Measurements from ENCODE around the gene MYRIP. TPM values are rescaled to one million over a fixed set of nuclear protein-coding genes. Genes with fewer than 3 reads are reported as not detected.

Gene MYRIP
- total RNA-seq, 2 donors from 2014 or later: 4.2 to 7.1 TPM

DNA sequence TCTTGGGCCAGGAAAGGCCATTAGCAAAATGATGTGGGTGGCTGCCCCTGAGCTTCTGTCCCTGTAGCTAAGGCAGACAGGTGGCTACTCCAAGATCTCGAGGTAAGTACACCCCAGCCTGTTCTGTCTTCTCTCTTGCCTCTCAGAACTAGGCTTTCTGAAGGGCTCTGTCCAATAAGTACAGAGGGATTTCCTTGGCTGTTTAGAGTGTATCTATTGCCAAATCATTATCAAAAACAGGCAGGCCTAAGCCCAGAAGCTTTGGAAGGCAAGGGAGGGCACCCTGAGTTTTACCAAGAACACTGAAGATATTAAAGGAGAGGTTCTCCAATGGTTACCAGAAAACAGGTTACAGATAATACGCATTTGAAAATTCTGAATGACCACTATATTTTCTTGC, 156.6 kb downstream of the MYRIP start:
- no peaks in the 10 kb centered on the region for H3K27me3 ChIP-seq
- H3K4me3 ChIP-seq: no peak overlapping the region
- DNase-seq (ENCODE audit: low spot score): no peak
- no peaks in the 10 kb centered on the region for H3K36me3 ChIP-seq
- peaks cover 0 to 5% of the 10 kb centered on the region in 2 donors for H3K9me3 ChIP-seq
- peaks cover 0 to 19% of the 10 kb centered on the region in 2 donors for H3K4me1 ChIP-seq
- H3K27ac ChIP-seq: no peak overlapping the region
- TF ChIP-seq, protein P1, sequence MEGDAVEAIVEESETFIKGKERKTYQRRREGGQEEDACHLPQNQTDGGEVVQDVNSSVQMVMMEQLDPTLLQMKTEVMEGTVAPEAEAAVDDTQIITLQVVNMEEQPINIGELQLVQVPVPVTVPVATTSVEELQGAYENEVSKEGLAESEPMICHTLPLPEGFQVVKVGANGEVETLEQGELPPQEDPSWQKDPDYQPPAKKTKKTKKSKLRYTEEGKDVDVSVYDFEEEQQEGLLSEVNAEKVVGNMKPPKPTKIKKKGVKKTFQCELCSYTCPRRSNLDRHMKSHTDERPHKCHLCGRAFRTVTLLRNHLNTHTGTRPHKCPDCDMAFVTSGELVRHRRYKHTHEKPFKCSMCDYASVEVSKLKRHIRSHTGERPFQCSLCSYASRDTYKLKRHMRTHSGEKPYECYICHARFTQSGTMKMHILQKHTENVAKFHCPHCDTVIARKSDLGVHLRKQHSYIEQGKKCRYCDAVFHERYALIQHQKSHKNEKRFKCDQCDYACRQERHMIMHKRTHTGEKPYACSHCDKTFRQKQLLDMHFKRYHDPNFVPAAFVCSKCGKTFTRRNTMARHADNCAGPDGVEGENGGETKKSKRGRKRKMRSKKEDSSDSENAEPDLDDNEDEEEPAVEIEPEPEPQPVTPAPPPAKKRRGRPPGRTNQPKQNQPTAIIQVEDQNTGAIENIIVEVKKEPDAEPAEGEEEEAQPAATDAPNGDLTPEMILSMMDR (IDR thresholded peaks at IDR 0.05): no peak

DNA sequence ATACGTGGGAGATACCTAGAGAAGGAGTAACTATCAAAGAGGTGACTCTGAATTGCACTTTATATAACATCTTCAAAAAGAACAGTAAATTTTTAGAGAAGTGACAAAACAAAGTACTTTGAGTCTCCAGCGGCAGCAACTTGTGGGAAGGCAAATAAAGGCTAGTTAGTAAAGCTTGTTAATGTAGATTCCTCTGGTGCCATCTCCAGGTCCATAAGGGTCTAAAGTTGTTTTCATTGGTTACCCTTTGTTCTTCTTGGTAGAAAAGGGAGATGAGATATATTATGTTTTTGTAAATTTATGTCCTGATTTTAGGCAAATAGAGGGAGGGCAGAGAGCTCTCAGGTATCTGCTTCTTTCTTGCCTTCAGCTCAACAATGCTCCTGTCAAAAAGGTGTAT, 161.6 kb downstream of the MYRIP start:
- Histone ChIP-seq H3K4me3 (no peak overlapping the region), H3K36me3 (no peaks in the 10 kb centered on the region), H3K27ac (no peak overlapping the region), H3K9me3 (peaks cover 0 to 5% of the 10 kb centered on the region in 2 donors), H3K4me1 (no peaks in the 10 kb centered on the region), H3K27me3 (no peaks in the 10 kb centered on the region)
- DNase-seq (ENCODE audit: low spot score): no peak
- TF ChIP-seq, protein P1 (IDR thresholded peaks at IDR 0.05): no peak

DNA sequence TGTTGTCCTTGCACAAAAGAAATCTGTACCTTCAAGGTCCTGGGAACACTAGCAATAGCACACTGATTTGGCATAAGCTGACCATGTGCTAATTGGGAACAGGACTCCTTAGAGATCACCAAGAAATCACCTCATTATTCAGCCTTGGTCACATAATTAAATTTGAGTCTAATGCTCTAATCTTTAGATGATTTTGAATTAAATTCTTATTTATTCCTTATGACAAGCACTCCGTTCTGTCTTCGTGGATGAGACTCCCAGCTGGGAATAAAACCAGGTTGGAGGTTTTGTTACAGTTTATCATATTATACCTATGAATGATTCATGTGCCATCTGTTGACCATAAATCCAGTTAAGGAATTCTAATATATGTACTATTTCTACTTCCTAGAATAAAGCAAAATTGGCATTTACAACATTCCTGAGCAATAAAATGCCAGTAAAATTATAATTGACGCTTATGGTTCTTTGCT, 162.2 kb downstream of the MYRIP start:
- Histone ChIP-seq H3K27me3 (no peaks in the 10 kb centered on the region), H3K4me1 (no peaks in the 10 kb centered on the region), H3K4me3 (no peak overlapping the region), H3K9me3 (peaks cover 0 to 9% of the 10 kb centered on the region in 2 donors), H3K36me3 (no peaks in the 10 kb centered on the region), H3K27ac (no peak overlapping the region)
- no peak for DNase-seq (ENCODE audit: low spot score)
- TF ChIP-seq, protein P1 (IDR thresholded peaks at IDR 0.05): no peak

GRCh38 chr3:39972508-39972907, 163.1 kb downstream of the MYRIP start:
- Histone ChIP-seq H3K27ac (no peak overlapping the region), H3K4me3 (no peak overlapping the region), H3K9me3 (peaks cover 0 to 10% of the 10 kb centered on the region in 2 donors), H3K4me1 (no peaks in the 10 kb centered on the region), H3K27me3 (no peaks in the 10 kb centered on the region), H3K36me3 (no peaks in the 10 kb centered on the region)
- no peak for DNase-seq (ENCODE audit: low spot score)
- TF ChIP-seq, protein P1 (IDR thresholded peaks at IDR 0.05): no peak

GRCh38 chr3:39977058-39977794, 167.8 kb downstream of the MYRIP start:
- no peak for DNase-seq (ENCODE audit: low spot score)
- no peak overlapping the region for H3K27ac ChIP-seq
- no peak overlapping the region for H3K4me3 ChIP-seq
- no peaks in the 10 kb centered on the region for H3K36me3 ChIP-seq
- H3K4me1 ChIP-seq: no peaks in the 10 kb centered on the region
- TF ChIP-seq, protein P1 (IDR thresholded peaks at IDR 0.05): no peak
- H3K27me3 ChIP-seq: no peaks in the 10 kb centered on the region
- peaks cover 0 to 5% of the 10 kb centered on the region in 2 donors for H3K9me3 ChIP-seq

Measured in right atrium auricular region (tissue), 2 donors.